Neural cell (in vitro differentiated cells): ENCODE results near the gene EXOC2.

Experiments
- TF ChIP-seq, protein P1 (sequence below): fragments of 450-650 bp; IDR thresholded peaks from 2 replicates; pipeline ENCODE4 v1.5.1; 2014; ENCODE audit warnings: antibody characterized with exemption, mild to moderate bottlenecking, moderate library complexity; ENCODE audit not compliant: poor library complexity, severe bottlenecking
- TF ChIP-seq, protein P2 (sequence below): IDR thresholded peaks from 2 replicates; pipeline ENCODE4 v1.6.1; 2012; ENCODE audit warnings: borderline replicate concordance

DNA sequence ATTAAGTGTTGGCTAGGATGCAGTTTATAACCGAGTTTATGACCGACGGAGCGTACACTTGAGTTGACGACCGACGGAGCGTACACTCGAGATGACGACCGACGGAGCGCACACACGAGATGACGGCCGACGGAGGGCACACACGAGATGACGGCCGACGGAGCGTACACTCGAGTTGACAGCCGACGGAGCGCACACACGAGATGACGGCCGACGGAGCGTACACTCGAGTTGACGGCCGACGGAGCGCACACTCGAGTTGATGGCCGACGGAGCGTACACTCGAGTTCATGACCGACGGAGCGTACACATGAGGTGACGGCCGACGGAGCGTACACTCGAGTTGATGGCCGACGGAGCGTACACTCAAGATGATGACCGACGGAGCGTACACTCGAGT, 155.8 kb downstream of the EXOC2 start:
- TF ChIP-seq, protein P1, sequence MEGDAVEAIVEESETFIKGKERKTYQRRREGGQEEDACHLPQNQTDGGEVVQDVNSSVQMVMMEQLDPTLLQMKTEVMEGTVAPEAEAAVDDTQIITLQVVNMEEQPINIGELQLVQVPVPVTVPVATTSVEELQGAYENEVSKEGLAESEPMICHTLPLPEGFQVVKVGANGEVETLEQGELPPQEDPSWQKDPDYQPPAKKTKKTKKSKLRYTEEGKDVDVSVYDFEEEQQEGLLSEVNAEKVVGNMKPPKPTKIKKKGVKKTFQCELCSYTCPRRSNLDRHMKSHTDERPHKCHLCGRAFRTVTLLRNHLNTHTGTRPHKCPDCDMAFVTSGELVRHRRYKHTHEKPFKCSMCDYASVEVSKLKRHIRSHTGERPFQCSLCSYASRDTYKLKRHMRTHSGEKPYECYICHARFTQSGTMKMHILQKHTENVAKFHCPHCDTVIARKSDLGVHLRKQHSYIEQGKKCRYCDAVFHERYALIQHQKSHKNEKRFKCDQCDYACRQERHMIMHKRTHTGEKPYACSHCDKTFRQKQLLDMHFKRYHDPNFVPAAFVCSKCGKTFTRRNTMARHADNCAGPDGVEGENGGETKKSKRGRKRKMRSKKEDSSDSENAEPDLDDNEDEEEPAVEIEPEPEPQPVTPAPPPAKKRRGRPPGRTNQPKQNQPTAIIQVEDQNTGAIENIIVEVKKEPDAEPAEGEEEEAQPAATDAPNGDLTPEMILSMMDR, result no peak
- TF ChIP-seq, protein P2, sequence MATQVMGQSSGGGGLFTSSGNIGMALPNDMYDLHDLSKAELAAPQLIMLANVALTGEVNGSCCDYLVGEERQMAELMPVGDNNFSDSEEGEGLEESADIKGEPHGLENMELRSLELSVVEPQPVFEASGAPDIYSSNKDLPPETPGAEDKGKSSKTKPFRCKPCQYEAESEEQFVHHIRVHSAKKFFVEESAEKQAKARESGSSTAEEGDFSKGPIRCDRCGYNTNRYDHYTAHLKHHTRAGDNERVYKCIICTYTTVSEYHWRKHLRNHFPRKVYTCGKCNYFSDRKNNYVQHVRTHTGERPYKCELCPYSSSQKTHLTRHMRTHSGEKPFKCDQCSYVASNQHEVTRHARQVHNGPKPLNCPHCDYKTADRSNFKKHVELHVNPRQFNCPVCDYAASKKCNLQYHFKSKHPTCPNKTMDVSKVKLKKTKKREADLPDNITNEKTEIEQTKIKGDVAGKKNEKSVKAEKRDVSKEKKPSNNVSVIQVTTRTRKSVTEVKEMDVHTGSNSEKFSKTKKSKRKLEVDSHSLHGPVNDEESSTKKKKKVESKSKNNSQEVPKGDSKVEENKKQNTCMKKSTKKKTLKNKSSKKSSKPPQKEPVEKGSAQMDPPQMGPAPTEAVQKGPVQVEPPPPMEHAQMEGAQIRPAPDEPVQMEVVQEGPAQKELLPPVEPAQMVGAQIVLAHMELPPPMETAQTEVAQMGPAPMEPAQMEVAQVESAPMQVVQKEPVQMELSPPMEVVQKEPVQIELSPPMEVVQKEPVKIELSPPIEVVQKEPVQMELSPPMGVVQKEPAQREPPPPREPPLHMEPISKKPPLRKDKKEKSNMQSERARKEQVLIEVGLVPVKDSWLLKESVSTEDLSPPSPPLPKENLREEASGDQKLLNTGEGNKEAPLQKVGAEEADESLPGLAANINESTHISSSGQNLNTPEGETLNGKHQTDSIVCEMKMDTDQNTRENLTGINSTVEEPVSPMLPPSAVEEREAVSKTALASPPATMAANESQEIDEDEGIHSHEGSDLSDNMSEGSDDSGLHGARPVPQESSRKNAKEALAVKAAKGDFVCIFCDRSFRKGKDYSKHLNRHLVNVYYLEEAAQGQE, result no peak
